ENCODE measurements around the gene CHCT1. TPM values are rescaled to one million over a fixed set of nuclear protein-coding genes. Genes with fewer than 3 reads are reported as not detected.

The CHCT1 gene
- total and polyA plus RNA-seq, 2 donors from 2014 or later, result not detected

- H3K4me3 ChIP-seq (ENCODE audit: low read length in 3 of 3), result peak overlapping the region; percentile 40 to 64 (median 42)
- peaks cover 0 to 5% (median 0%) of the 10 kb centered on the region in 3 donors for H3K4me1 ChIP-seq (ENCODE audit: control insufficient read depth in 2 of 3, insufficient read depth in 2 of 3, low read depth in 1 of 3, low read length in 3 of 3)
- no peak overlapping the region for H3K27ac ChIP-seq (ENCODE audit: low read depth in 2 of 2, low read length in 2 of 2)
- H3K36me3 ChIP-seq (ENCODE audit: control insufficient read depth in 2 of 3, insufficient read depth in 3 of 3, low read length in 3 of 3), result no peaks in the 10 kb centered on the region
- peak; percentile 58 for TF ChIP-seq CTCF (IDR thresholded peaks at IDR 0.05; ENCODE audit: borderline replicate concordance, extremely low read depth, insufficient read depth)
- FAIRE-seq, result no peak
- intact Hi-C loops (cut with DNase I), result no loop called here
- no peaks in the 10 kb centered on the region for H3K9me3 ChIP-seq (ENCODE audit: control insufficient read depth in 2 of 3, insufficient read depth in 1 of 3, low read length in 3 of 3)
- DNase-seq, result peak; percentile 71 to 89 (median 77)
- H3K9ac ChIP-seq (ENCODE audit: low read length in 3 of 3), result peak overlapping the region in 2 of 3 donors; percentile 31 to 55
- H3K27me3 ChIP-seq (ENCODE audit: control insufficient read depth, insufficient read depth, low read length), result no peaks in the 10 kb centered on the region
These were observed 772 bp upstream of the CHCT1 start for GRCh38 chr17:60421273-60422161.

- DNase-seq (peak in 1 of 5 donors; percentile 2), FAIRE-seq (no peak)
- no peak overlapping the region for H3K4me3 ChIP-seq (ENCODE audit: low read length in 3 of 3)
- no peak overlapping the region for H3K9ac ChIP-seq (ENCODE audit: low read length in 3 of 3)
- no peaks in the 10 kb centered on the region for H3K36me3 ChIP-seq (ENCODE audit: control insufficient read depth in 2 of 3, insufficient read depth in 3 of 3, low read length in 3 of 3)
- no peaks in the 10 kb centered on the region for H3K9me3 ChIP-seq (ENCODE audit: control insufficient read depth in 2 of 3, insufficient read depth in 1 of 3, low read length in 3 of 3)
- no peaks in the 10 kb centered on the region for H3K27me3 ChIP-seq (ENCODE audit: control insufficient read depth, insufficient read depth, low read length)
- TF ChIP-seq CTCF (IDR thresholded peaks at IDR 0.05; ENCODE audit: borderline replicate concordance, extremely low read depth, insufficient read depth), result no peak
- H3K27ac ChIP-seq (ENCODE audit: low read depth in 2 of 2, low read length in 2 of 2), result no peak overlapping the region
- intact Hi-C loops (cut with DNase I), result no loop called here
- peaks cover 0 to 5% (median 0%) of the 10 kb centered on the region in 3 donors for H3K4me1 ChIP-seq (ENCODE audit: control insufficient read depth in 2 of 3, insufficient read depth in 2 of 3, low read depth in 1 of 3, low read length in 3 of 3)
These were observed 1.6 kb downstream of the CHCT1 start for GRCh38 chr17:60423865-60424264.

- Histone ChIP-seq H3K27ac (ENCODE audit: low read depth in 2 of 2, low read length in 2 of 2) (no peak overlapping the region), H3K9me3 (ENCODE audit: control insufficient read depth in 2 of 3, insufficient read depth in 1 of 3, low read length in 3 of 3) (no peaks in the 10 kb centered on the region), H3K27me3 (ENCODE audit: control insufficient read depth, insufficient read depth, low read length) (no peaks in the 10 kb centered on the region), H3K36me3 (ENCODE audit: control insufficient read depth in 2 of 3, insufficient read depth in 3 of 3, low read length in 3 of 3) (no peaks in the 10 kb centered on the region), H3K4me3 (ENCODE audit: low read length in 3 of 3) (no peak overlapping the region), H3K9ac (ENCODE audit: low read length in 3 of 3) (no peak overlapping the region), H3K4me1 (ENCODE audit: control insufficient read depth in 2 of 3, insufficient read depth in 2 of 3, low read depth in 1 of 3, low read length in 3 of 3) (peaks cover 0 to 5% (median 0%) of the 10 kb centered on the region in 3 donors)
- DNase-seq (peak in 1 of 5 donors; percentile 41), FAIRE-seq (no peak)
- intact Hi-C loops (cut with DNase I), result no loop called here
- no peak for TF ChIP-seq CTCF (IDR thresholded peaks at IDR 0.05; ENCODE audit: borderline replicate concordance, extremely low read depth, insufficient read depth)
These were observed 3.3 kb downstream of the CHCT1 start for GRCh38 chr17:60425626-60426025.

All from kidney (tissue), 14 donors.